ENCODE data around the gene RNASE13.

RNASE13 gene

GRCh38 chr14:21063479-21063878, 28.9 kb upstream of the RNASE13 start:
- TF ChIP-seq CTCF (IDR thresholded peaks at IDR 0.05; ENCODE audit: low read length) = no peak
- TF ChIP-seq EZH2 (IDR thresholded peaks at IDR 0.05; ENCODE audit: borderline replicate concordance, low read length) = no peak
- H3K36me3 ChIP-seq (ENCODE audit: insufficient read depth, low read length) = no peaks in the 10 kb centered on the region
- H3K27ac ChIP-seq (ENCODE audit: low read depth, low read length, poor library complexity, severe bottlenecking) = no peak overlapping the region
- H3K4me3 ChIP-seq (ENCODE audit: low read depth, low read length, poor library complexity, severe bottlenecking) = no peak overlapping the region
- H3K9me3 ChIP-seq (ENCODE audit: low read length) = no peaks in the 10 kb centered on the region
- H3K4me1 ChIP-seq (ENCODE audit: insufficient read depth, low read length, severe bottlenecking) = no peaks in the 10 kb centered on the region
- no peak overlapping the region for H3K4me2 ChIP-seq (ENCODE audit: low read length)
- no peaks in the 10 kb centered on the region for H3K27me3 ChIP-seq (ENCODE audit: insufficient read depth, low read length)
- no peaks in the 10 kb centered on the region for H4K20me1 ChIP-seq (ENCODE audit: insufficient read depth, low read length)
- H3K9me2 ChIP-seq (ENCODE audit: low read depth, low read length) = no peaks in the 10 kb centered on the region
- no peak overlapping the region for H2AFZ ChIP-seq (ENCODE audit: low read length)
- H3K79me2 ChIP-seq (ENCODE audit: insufficient read depth, low read length) = no peaks in the 10 kb centered on the region
- no peak overlapping the region for H3K9ac ChIP-seq (ENCODE audit: low read length)
- no peaks in the 10 kb centered on the region for H3F3A ChIP-seq (ENCODE audit: insufficient read depth, low read length)

- Histone ChIP-seq H3K79me2 (ENCODE audit: insufficient read depth, low read length) (no peaks in the 10 kb centered on the region), H3K27me3 (ENCODE audit: insufficient read depth, low read length) (no peaks in the 10 kb centered on the region), H3K36me3 (ENCODE audit: insufficient read depth, low read length) (no peaks in the 10 kb centered on the region), H3K27ac (ENCODE audit: low read depth, low read length, poor library complexity, severe bottlenecking) (no peak overlapping the region), H3K9ac (ENCODE audit: low read length) (no peak overlapping the region), H3K9me2 (ENCODE audit: low read depth, low read length) (no peaks in the 10 kb centered on the region), H3K4me2 (ENCODE audit: low read length) (no peak overlapping the region), H3K4me3 (ENCODE audit: low read depth, low read length, poor library complexity, severe bottlenecking) (no peak overlapping the region), H3K4me1 (ENCODE audit: insufficient read depth, low read length, severe bottlenecking) (no peaks in the 10 kb centered on the region), H3F3A (ENCODE audit: insufficient read depth, low read length) (no peaks in the 10 kb centered on the region), H3K9me3 (ENCODE audit: low read length) (no peaks in the 10 kb centered on the region), H4K20me1 (ENCODE audit: insufficient read depth, low read length) (no peaks in the 10 kb centered on the region), H2AFZ (ENCODE audit: low read length) (no peak overlapping the region)
- TF ChIP-seq CTCF (IDR thresholded peaks at IDR 0.05; ENCODE audit: low read length) (no peak), EZH2 (IDR thresholded peaks at IDR 0.05; ENCODE audit: borderline replicate concordance, low read length) (no peak)
Measured at GRCh38 chr14:21061347-21061668, 26.7 kb upstream of the RNASE13 start.

GRCh38 chr14:21060614-21061346, 26.2 kb upstream of the RNASE13 start:
- no peaks in the 10 kb centered on the region for H3K79me2 ChIP-seq (ENCODE audit: insufficient read depth, low read length)
- H3K27me3 ChIP-seq (ENCODE audit: insufficient read depth, low read length) = peaks cover 2% of the 10 kb centered on the region; the same call in 1 of the 2 replicates
- no peaks in the 10 kb centered on the region for H3K4me1 ChIP-seq (ENCODE audit: insufficient read depth, low read length, severe bottlenecking)
- H3K4me3 ChIP-seq (ENCODE audit: low read depth, low read length, poor library complexity, severe bottlenecking) = no peak overlapping the region
- H3K9ac ChIP-seq (ENCODE audit: low read length) = no peak overlapping the region
- H4K20me1 ChIP-seq (ENCODE audit: insufficient read depth, low read length) = no peaks in the 10 kb centered on the region
- H2AFZ ChIP-seq (ENCODE audit: low read length) = no peak overlapping the region
- TF ChIP-seq EZH2 (IDR thresholded peaks at IDR 0.05; ENCODE audit: borderline replicate concordance, low read length) (no peak), CTCF (IDR thresholded peaks at IDR 0.05; ENCODE audit: low read length) (no peak)
- no peaks in the 10 kb centered on the region for H3K36me3 ChIP-seq (ENCODE audit: insufficient read depth, low read length)
- H3K27ac ChIP-seq (ENCODE audit: low read depth, low read length, poor library complexity, severe bottlenecking) = no peak overlapping the region
- H3K9me3 ChIP-seq (ENCODE audit: low read length) = no peaks in the 10 kb centered on the region
- no peaks in the 10 kb centered on the region for H3K9me2 ChIP-seq (ENCODE audit: low read depth, low read length)
- no peaks in the 10 kb centered on the region for H3F3A ChIP-seq (ENCODE audit: insufficient read depth, low read length)
- no peak overlapping the region for H3K4me2 ChIP-seq (ENCODE audit: low read length)

Measured in OCI-LY1 (cell line).